HG02938 (cell line): ENCODE measurements around the gene GRM4.

Source experiments
- ATAC-seq: cut with Tn5 transposase; IDR thresholded peaks from one replicate; pipeline ENCODE4 v1.9.1; 2021; ENCODE audit warnings: mild to moderate bottlenecking, moderate library complexity; ENCODE audit not compliant: unreplicated experiment

Gene GRM4

DNA sequence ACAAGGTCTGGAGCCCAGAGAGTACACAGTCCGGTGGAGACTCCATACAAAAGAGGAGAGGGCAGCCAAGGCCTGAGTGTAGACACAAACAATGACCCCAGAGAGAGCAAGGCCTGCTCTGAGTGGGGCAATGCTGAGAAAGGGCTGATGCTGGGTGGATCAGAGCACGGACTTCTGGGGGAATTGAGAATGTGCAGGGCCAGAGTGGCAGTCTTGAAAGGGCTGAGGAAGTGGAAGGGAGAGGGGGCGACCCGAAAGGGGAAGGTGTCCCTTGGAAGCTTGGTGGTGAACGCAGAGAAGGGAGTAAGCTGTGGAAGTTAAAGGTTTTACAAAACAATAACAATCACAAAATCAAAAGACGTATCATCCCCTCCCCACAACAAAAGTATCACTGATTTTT lies 12.0 kb upstream of the GRM4 start:
- ATAC-seq: no peak

DNA sequence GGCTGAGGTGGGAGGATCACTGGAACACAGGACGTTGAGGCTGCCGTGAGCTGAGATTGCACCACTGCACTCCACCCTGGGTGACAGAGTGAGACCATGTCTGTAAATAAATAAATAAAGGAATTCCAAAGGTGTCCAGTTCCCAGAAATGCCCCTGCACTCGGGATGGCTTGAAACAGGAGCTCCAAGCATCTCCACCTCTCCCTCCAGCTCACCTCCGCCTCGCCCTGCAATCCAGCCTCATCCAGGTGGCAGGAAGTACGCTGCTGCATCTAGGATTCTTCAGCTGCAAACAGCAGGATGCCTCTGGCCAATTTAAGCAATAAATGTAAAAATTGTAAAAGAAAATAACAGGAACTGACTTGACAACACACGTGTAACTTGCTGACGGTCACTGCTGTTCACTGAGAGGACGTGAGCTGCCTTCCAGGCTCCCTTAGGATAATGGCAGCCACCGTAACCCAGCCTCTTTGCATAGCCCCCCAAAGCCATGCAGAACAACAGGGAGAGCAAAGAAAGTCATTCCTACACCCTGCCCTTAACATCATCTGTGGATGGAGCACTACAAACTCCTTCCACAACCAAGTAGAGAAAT lies 11.4 kb upstream of the GRM4 start:
- ATAC-seq: no peak

DNA sequence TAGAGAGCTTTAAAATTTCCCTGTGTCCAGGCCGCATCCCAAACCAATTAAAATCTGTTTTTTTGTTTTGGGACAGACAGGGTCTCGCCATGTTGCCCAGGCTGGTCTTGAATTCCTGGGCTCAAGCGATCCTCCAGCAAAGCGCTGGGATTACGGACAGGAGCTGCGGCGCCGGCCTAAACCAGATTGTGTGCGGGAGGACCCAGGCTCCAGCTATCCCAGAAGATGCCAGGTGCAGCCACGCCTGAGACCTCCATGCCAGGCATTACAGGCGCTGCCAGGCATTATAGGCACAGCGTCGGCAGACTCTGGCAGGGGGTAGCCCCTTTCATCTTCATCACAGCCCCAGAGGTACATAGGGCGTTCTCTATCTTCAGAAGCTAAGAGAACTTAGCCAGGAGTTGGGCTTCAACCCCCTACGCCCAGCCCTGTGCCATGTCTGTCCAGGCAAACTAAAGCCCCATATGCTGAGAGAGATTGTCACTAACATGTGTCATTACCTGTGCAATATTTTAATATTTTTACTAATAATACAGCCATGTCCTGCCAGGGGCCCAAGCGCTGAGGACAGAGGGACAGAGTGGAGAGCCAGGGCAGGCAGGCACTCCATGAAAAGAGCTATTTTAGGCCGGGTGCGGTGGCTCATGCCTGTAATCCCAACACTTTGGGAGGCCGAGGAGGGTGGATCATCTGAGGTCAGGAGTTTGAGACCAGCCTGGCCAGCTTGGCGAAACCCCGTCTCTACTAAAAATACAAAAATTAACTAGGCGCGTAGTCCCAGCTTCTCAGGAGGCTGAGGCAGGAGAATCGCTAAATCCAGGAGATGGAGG lies 9.8 kb upstream of the GRM4 start:
- no peak for ATAC-seq

DNA sequence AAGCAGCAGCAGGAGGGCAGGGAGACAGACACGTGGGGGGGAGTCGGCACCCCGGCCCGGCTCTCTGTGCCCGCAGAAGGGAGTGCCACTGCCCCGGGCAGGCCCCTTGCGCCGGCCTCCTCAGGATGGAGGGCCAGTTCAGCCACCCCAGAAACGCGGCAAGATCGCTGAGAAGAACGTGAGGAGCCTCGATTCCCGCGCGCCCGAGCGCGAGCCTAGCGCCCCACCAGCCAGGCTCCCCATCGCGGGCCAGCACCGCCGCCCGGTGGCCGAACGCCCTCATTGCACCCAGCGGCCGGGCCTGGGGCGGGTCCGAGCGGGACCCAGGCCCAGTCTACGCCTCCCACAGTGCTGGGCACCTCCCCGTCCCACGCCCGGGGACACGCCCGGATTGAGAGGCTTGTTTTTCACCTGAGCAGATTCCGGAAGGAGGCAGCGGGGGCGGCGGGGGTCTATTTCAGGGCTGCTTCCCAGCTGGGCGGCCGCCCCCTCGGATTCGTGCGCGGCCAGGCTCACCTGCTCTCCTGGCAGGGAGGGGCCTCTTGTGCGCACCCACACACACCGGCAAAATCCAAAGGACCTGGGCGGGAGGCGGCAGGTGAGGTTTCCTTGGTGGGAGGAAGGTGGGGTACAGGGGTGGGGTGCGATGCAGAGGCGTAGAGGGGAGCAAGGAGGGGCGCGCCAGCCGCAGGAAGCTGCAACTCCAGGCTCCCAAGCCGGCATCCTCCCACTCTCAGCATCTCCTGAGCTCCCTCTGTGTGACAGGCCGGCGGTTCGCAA lies 9.0 kb upstream of the GRM4 start:
- ATAC-seq: no peak

DNA sequence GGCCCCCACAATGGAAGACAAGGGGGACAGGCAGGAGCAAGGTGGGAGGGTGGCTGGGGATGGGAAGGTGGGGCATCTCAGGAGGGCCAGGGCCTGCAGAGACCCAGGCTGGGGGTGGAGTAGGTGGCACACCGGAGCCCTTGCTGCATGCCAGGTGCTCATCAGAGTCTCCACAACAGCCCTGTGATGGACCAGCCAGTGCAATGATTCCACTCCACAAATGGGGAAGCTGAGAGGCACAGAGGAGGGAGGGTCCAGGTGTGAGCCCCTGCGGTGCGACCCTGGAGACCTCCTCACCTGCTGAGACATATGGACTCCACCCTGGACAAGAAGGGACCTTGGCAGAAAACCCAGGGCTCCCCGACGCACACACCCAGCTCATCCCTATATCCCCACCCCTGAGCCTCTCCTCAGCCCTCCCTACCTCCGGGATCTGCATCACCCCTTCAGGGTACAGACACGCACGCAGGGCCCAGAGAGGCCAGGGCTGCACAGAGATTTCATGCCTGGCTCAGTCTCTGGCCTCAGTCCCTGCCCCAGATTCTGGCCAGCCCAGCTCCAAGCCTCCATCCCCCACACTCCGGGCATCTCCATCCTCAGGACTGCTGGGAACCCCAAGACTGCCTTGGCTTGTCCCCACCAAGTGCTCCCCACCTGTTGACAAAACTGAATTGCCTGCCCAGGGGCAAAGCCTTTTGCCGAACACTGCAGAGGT lies 7.1 kb upstream of the GRM4 start:
- ATAC-seq: no peak

DNA sequence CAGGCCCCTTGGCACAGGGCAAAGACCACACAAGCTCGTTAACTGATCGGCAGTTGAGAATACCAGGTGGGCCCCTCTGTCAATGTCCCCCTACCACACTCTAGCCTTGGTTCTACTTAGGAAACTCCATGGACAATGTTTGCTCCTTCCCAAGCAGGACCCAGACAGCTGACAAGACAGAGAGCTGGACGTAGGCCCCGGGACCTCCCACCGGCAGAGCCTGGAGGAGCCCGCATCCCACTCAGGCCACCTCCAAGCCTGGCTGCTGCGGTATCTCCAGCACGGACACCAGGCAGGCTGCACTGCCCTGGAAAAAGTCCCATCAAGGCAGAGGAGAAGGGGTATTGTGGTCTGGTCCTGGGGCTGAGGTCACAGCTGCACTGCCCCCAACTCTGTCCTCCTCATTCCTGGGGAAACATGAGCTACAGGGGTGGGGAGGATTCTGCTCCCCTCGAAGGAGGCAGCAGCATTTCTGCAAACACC lies 6.2 kb upstream of the GRM4 start:
- no peak for ATAC-seq

DNA sequence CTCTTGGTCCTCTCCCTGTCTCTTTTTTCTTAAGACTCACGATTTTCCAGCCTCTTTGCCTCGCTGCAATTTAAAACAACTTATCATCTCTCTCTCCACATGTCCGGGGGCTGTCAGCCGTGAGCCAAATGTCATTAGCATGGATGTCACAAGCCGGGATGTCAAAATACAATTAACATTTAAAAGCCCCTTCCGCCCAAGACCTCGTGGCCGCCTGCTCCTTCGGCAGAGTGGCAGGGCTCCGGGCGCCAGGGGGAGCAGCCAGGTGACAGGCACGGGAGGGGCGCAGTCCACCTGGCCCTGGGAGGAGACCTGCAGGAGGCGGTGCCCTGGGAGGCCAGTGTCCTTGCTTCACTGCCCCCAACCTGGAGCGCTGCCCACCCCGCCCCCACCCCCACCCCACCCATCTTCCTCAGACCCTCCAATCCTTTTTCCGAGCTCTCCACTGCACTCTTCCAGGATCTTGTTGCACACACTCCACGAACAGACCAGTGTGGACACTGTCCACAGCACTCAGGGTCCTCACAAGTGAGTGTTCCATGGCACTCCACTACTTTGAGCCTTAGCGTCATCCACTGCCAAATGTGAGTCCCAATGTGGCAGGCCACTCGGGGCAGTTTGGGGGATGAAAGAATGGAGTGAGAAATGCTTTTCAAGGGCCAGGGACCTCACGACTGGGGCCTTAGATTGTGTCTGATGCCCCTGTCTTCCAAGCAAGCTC lies 5.6 kb upstream of the GRM4 start:
- no peak for ATAC-seq

DNA sequence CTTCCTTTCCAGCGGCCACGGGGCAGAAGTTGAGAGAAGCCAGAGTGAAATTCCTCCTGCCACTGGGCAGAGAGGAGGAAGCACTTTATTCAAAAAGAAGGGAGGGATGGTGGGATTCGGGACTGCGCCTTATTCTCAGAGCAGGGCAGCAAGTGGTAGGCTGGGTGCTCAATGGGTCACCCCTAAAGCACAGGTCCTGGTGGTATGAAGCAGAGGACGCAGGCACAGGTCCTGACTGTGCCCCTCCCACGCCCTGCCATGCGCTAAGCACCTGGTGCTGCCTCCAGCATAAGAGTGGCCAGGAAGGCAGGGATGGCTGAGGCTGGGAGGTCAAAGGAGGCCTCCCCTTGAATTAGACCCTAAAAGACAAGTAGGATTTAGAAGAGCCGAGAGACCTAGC lies 4.9 kb upstream of the GRM4 start:
- ATAC-seq: no peak

DNA sequence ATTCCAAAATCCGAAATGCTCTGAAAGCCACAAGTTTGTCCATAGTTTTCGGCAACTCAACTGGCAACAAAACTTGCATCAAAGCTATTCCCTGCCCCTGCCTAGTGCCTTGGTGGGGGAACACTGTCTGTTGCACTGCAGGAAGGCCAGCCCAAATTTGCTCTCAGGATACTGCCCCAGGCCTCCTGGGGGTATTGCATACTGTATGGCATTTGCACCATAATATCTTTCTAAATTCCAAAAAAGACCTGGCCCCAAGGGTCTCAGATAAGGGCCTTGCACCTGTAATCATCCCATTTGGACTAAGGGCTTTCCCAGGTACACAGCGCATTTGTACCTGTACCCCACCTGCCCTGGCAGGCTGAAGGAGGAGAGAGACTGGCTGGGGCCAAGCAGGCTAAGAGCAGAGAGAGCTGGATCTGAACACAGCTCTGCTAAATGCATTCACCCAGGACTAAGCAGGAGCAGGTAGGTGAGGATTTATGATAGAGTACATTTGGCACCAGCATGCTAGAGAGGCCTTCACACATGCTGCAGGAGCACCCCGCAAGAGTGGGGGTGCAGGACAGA lies 4.0 kb upstream of the GRM4 start:
- ATAC-seq: no peak

DNA sequence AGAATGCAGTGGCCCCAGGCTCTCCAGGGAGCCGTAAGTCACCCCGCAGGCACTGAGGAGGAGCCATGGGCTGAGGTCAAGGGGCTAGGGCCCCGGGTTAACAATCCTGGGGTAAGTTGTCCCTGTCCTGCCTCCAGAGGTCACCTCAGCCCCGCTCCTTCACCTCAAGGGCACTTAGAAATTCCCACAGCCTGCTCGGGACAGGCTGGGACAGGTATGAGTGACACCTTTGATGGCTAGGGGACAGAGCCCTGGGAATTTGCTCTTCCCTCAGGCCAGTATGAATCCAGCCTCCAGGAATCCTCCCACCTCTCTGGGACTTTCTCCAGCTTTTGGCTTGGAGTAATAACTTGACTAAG lies 3.5 kb upstream of the GRM4 start:
- no peak for ATAC-seq

DNA sequence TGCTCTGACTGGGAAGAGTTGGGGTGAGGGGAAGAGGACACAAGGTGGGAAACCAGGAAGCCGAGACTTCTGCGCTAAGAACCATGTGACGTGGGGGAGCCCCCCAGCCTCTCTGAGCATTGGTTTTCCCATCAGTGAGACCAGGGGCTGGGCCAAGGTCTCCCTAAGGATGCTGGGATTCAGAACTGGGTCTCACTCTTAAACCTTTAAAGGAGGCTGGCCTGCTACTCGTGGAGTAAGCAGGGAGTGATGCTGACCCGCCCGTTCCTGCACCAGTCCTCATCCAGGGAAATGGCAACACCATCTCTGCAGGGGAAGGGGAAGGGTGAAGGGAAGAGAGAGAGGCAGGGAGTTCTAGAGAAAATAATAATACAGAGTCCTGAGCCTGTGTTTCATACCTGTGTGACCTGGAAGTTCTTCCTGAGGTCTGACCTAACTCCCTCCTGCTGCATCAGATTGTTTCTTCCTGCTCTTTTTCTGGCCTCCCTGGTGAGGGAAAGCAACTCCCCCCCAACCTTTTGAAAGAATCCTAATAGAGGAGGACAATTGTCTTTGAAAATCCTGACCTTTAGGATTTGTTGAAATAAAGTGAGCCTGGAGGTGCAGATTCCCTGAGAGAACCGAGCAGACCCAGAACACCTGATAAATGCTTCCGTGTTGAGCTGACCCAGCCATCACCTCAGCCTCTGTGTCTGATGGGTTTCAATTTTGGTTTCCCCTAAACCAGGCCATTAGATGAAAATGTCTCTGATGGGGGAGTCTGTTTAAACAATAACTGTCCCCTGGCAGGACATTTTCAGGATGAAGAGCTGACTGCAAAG lies 3.0 kb upstream of the GRM4 start:
- ATAC-seq: no peak

DNA sequence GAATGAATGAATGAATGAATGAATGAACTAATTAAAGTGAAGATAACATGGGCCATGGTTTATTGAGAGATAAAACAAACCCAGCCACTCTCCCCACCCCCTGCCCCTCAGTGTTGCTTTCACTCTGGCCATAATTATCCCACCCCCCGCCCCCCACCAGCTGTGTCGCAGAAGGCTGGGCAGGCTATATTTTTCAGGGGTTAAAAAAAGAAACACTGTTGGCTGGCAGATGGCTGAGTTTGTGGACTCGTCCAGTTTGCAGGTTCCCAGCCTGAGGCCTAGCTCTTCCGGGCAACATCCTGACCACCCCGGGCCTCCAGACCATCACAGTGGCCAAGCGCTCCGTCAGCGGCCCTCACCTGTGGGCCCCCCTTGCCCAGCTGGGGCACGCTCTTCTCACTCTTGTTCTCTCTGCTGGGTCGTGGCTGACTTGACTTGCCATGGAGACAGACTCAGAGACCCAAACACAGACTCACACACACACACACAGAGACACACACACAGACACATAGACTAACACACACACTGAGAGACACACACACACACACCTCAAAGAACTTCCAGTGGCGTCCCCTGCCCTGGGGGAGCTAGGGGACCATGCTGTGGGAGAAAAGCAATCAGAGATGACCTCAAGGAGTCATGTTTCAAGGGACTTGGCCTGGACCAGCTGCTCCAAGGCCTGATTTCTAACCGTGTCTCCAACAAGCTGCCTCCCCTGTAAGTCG lies 2.2 kb upstream of the GRM4 start:
- no peak for ATAC-seq

DNA sequence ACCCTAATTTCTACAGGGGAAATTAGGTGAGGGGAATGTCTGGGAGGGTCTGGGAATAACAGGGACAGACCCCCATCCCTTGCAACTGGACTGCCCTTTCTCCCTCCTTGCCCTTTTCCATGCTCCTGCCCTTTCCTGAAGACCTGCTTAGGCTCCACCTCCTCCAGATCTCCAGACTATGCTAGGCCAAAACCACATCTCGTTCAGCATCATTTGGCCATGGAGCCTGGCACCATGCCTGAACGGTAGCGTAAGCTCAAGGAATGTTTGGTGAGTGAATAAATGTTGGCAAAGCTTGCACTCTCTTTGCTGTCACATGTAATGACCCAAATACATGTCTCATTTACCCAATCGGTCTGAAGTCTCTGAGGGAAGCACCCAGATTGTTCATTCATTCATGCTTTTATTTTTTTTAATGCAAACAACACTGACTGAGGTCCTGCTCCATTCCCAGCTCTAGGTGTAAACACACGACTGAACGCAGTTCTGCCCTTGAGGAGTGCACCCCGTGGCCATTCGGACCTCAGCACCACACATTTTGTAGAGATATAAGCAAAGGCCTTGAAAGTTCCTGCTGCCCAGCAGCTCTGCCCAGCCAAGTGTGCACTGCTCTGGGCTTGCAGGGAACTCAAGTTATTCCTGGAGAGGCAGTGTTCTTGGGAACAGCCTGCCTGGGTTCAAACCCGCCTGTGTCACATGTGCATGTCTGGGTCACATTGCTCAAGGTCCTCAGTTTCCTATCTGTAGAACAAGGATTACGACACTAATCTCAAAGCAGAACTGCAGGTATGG lies 1.1 kb upstream of the GRM4 start:
- ATAC-seq: no peak

DNA sequence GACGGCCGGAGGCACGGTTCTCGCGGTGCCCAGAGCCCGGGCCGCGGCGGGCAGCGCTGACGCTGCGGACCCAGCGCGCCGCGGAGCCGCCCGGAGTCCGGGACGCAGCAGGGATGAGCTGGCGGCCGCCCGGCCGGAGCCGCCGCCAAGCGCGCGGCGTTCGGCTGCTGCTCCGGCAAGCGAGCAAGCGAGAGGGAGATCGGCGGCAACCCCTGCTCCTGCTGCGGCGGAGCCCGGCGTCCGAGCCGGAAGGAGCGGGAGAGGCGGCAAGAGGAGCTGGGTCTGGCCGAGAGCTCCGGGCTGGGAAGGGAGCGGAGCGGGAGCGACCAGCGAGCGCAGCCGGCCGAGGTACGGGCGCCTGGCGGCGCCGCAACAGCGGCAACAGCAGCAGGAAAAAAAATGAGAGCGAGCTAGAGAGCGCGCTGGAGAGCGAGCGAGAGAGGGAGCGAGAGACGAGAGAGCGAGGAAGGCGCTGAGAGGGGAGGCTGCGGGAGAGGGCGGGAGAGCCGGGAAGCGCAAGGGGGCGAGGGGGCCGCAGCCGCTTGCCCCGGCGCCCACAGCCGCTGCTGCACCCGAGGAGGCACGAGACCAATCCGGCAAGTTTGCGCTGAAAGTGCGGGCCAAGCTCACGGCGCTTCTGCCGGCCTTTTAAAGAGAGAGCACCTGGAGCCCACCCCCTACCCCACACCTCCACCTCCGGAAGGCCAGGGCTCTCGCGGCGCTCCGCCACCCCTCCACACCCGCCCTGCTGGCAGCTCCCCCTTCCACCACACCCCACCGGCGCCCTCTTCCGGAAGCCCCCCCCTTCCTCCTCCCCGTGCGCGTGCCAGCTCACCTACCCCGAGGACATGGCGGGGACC lies 496 bp downstream of the GRM4 start:
- ATAC-seq: no peak

DNA sequence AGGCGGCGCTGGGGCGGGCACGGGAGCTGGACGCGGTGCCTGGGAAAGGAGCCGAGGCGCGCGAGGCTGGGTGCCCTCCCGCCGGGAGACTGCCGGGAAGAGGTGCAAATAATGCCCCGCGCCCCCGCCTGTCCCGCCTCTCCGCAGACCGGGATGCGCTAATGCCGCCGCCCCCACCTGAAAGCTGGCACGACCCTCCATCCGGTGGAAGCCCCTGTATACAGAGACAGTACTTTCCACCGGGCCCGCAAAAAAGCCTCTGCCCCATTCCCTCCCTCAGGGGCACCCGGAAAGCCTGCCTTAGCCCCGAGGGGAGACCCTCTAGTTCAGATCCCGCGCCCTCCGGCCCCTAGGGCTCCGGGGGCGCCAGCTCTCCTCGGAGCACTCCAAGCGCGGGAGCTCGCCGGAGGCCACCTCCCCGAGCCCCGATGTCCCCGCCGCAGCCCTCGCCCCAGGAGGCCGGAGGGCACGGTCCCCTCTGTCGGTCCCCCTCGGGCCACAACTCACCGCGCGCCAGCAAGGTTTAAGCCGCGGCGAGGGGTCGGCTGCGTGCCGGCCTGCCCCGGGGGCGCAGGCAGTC lies 1.2 kb downstream of the GRM4 start:
- ATAC-seq: no peak

DNA sequence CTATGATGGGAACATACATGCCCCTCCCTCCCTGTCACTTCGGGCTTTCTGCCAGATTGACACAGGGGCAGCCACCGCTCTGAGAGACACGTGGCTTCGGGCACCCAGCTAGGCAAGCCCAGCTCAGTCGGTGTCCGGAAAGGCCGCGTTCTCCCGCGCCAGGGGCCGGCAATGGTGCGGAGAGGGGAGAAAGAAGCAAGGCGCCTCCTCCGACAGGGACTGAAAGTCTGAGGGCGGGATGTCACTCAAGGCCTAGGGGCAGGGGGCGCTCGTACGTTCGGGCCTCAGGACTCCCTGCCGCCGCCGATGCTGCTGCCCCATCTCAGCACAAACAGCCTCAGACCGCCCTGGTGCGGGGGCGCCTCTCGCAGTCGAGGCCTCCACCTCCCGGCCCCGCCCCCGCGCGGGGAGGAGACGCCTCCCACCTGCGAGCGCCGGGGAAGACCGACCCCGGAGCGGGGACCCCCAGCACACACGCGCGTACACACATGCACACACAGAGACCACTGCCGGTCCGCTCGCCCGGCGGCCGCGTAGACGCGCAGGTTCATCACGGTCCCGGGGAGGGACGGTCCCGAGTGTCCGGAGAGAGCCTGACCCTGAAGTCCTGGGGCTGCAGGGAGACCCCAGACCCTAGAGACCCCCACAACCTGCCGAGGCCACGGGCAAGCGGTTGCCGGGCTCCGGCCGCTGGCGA lies 1.9 kb downstream of the GRM4 start:
- ATAC-seq: no peak
